Astrocyte (in vitro differentiated cells and primary cell): ENCODE results near the gene UGT1A4. TPM values are rescaled to one million over a fixed set of nuclear protein-coding genes. Genes with fewer than 3 reads are reported as not detected.

Experiments
- DNase-seq: peaks from one replicate; pipeline ENCODE4 v3.0.0-alpha.2; 2010; ENCODE audit warnings: low read depth
- FAIRE-seq: peaks from 2 replicates; lab custom pipeline; 2011; peaks lifted over from hg19 to GRCh38; lab: Jason Lieb, UNC
- H2AFZ ChIP-seq: 2 replicates; pipeline ENCODE4 v1.6.0; 2012; ENCODE audit warnings: low read depth, low read length, inconsistent platforms
- H3K27ac ChIP-seq: 2 replicates; pipeline ENCODE4 v1.5.1; 2011; ENCODE audit warnings: low read depth, low read length, inconsistent platforms
- H3K27me3 ChIP-seq: 2 replicates; pipeline ENCODE4 v1.6.0; 2011; ENCODE audit warnings: low read length, inconsistent platforms; ENCODE audit not compliant: insufficient read depth
- H3K36me3 ChIP-seq: 2 replicates; pipeline ENCODE4 v1.5.1; 2011; ENCODE audit warnings: low read length, inconsistent platforms; ENCODE audit not compliant: insufficient read depth
- H3K4me1 ChIP-seq: 2 replicates; pipeline ENCODE4 v1.5.1; 2011; ENCODE audit warnings: low read length, inconsistent platforms; ENCODE audit not compliant: insufficient read depth
- H3K4me2 ChIP-seq: 2 replicates; pipeline ENCODE4 v1.6.0; 2012; ENCODE audit warnings: low read length, inconsistent platforms
- H3K4me3 ChIP-seq: 2 replicates; pipeline ENCODE4 v1.5.1; 2011; ENCODE audit warnings: low read depth, mild to moderate bottlenecking, low read length, inconsistent platforms; ENCODE audit not compliant: insufficient read depth
- H3K79me2 ChIP-seq: 2 replicates; pipeline ENCODE4 v1.6.0; 2012; ENCODE audit warnings: mild to moderate bottlenecking, low read length, inconsistent platforms; ENCODE audit not compliant: insufficient read depth
- H3K9ac ChIP-seq: 2 replicates; pipeline ENCODE4 v1.6.0; 2012; ENCODE audit warnings: mild to moderate bottlenecking, low read length, inconsistent platforms
- H3K9me3 ChIP-seq: 2 replicates; pipeline ENCODE4 v1.5.1; 2012; ENCODE audit warnings: low read depth, mild to moderate bottlenecking, low read length, inconsistent platforms; ENCODE audit not compliant: insufficient read depth
- H4K20me1 ChIP-seq: 2 replicates; pipeline ENCODE4 v1.6.0; 2012; ENCODE audit warnings: low read length, inconsistent platforms; ENCODE audit not compliant: insufficient read depth
- H3K27ac Mint-ChIP-seq: one replicate; pipeline ENCODE4 v1.8.0; 2021; ENCODE audit warnings: mild to moderate bottlenecking, mixed read lengths; ENCODE audit not compliant: unreplicated experiment
- H3K27me3 Mint-ChIP-seq: one replicate; pipeline ENCODE4 v1.8.0; 2021; ENCODE audit warnings: low read depth, mixed read lengths; ENCODE audit not compliant: unreplicated experiment
- H3K36me3 Mint-ChIP-seq: one replicate; pipeline ENCODE4 v1.8.0; 2021; ENCODE audit warnings: low read depth, mixed read lengths; ENCODE audit not compliant: unreplicated experiment
- H3K4me1 Mint-ChIP-seq: one replicate; pipeline ENCODE4 v1.8.0; 2021; ENCODE audit warnings: low read depth, mixed read lengths; ENCODE audit not compliant: unreplicated experiment
- H3K4me3 Mint-ChIP-seq: one replicate; pipeline ENCODE4 v1.8.0; 2021; ENCODE audit warnings: mild to moderate bottlenecking, moderate library complexity, mixed read lengths; ENCODE audit not compliant: unreplicated experiment
- H3K9me3 Mint-ChIP-seq: one replicate; pipeline ENCODE4 v1.8.0; 2021; ENCODE audit warnings: mild to moderate bottlenecking, mixed read lengths; ENCODE audit not compliant: unreplicated experiment
- EZH2 ChIP-seq: IDR thresholded peaks from 2 replicates; pipeline ENCODE4 v1.6.1; 2012; ENCODE audit warnings: mild to moderate bottlenecking, low read length, inconsistent platforms; ENCODE audit not compliant: insufficient read depth
- total RNA-seq: library from RNA; stranded (reverse); gene quantifications from 2 replicates; pipeline ENCODE4 v1.2.1, GENCODE V29; 2021
- TF ChIP-seq, protein P1 (sequence below): IDR thresholded peaks from 2 replicates; pipeline ENCODE4 v1.5.1; 2011; ENCODE audit warnings: low read depth, mild to moderate bottlenecking, inconsistent platforms, low read length, moderate library complexity; ENCODE audit not compliant: insufficient read depth

The UGT1A4 gene
- total RNA-seq, 1 donor from 2014 or later = not detected

DNA sequence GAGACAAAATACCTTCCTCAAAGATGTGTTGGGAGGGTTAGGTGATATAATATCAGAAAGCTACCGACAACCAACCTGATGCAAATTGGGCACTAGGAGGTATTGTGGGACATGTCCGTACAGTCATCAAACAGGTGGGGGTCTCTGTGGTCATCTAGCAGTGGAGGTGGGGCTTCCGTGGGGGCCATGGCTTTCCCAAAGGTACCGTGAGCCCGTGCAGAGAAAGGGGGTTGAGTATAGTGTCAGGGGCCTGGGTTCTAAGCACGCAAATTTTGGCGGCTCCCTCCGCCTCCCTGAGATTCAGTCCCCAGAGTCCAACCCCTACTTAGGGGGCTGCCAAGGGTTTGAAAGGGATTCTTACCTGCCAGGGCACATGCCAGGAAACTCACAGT, 103.2 kb downstream of the UGT1A4 start:
- Histone ChIP-seq H4K20me1 (no peaks in the 10 kb centered on the region), H3K79me2 (no peaks in the 10 kb centered on the region), H3K4me1 (no peaks in the 10 kb centered on the region), H3K9ac (no peak overlapping the region), H3K27me3 (no peaks in the 10 kb centered on the region), H3K4me3 (no peak overlapping the region), H2AFZ (no peak overlapping the region), H3K36me3 (no peaks in the 10 kb centered on the region), H3K27ac (no peak overlapping the region), H3K4me2 (no peak overlapping the region), H3K9me3 (no peaks in the 10 kb centered on the region)
- no peak overlapping the region for H3K27ac Mint-ChIP-seq
- peaks cover 22% of the 10 kb centered on the region for H3K27me3 Mint-ChIP-seq
- TF ChIP-seq, protein P1, sequence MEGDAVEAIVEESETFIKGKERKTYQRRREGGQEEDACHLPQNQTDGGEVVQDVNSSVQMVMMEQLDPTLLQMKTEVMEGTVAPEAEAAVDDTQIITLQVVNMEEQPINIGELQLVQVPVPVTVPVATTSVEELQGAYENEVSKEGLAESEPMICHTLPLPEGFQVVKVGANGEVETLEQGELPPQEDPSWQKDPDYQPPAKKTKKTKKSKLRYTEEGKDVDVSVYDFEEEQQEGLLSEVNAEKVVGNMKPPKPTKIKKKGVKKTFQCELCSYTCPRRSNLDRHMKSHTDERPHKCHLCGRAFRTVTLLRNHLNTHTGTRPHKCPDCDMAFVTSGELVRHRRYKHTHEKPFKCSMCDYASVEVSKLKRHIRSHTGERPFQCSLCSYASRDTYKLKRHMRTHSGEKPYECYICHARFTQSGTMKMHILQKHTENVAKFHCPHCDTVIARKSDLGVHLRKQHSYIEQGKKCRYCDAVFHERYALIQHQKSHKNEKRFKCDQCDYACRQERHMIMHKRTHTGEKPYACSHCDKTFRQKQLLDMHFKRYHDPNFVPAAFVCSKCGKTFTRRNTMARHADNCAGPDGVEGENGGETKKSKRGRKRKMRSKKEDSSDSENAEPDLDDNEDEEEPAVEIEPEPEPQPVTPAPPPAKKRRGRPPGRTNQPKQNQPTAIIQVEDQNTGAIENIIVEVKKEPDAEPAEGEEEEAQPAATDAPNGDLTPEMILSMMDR = no peak
- no peak for TF ChIP-seq EZH2
- DNase-seq = no peak
- no peak for FAIRE-seq
- no peak overlapping the region for H3K4me3 Mint-ChIP-seq
- no peaks in the 10 kb centered on the region for H3K9me3 Mint-ChIP-seq
- H3K4me1 Mint-ChIP-seq = no peaks in the 10 kb centered on the region
- H3K36me3 Mint-ChIP-seq = no peaks in the 10 kb centered on the region

DNA sequence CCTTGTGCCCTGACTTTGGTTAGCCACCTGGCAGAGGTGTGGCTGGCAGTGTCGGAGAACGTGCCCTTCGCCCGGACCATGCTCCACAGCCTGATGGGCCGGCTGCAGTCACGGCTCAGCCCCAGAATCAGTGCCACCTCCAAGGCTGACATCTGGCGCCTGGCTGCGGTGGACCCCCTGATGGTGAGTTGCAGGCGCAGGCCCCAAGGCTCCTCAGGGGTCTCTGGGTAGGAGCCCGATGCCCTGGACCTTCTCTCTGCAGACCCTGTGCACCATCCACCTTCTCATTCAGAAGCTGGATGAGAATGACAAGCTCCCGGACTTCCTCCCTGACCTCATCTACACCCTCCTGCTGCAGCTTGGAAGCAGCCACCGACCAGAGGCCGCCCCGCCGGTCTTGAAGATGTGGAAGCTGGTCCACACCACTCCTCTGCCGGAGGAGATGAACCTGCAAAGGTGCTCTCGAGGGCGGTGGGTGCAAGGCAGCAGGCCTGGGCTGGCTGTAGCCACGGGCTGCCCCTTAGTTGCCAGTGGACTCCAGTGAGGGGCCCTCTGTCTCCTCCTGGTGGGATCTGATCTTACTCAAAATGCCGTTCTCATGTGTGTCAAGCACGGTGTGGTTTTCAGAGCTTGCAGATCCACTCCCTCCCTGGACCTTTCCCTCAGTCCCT, 103.7 kb downstream of the UGT1A4 start:
- Histone ChIP-seq H4K20me1 (no peaks in the 10 kb centered on the region), H3K27ac (no peak overlapping the region), H3K4me3 (no peak overlapping the region), H3K9ac (no peak overlapping the region), H3K9me3 (no peaks in the 10 kb centered on the region), H3K36me3 (no peaks in the 10 kb centered on the region), H3K79me2 (no peaks in the 10 kb centered on the region), H2AFZ (no peak overlapping the region), H3K27me3 (no peaks in the 10 kb centered on the region), H3K4me2 (no peak overlapping the region), H3K4me1 (no peaks in the 10 kb centered on the region)
- DNase-seq (no peak), FAIRE-seq (no peak)
- no peaks in the 10 kb centered on the region for H3K36me3 Mint-ChIP-seq
- H3K4me3 Mint-ChIP-seq = no peak overlapping the region
- H3K27ac Mint-ChIP-seq = no peak overlapping the region
- TF ChIP-seq, protein P1 = no peak
- no peak for TF ChIP-seq EZH2
- no peaks in the 10 kb centered on the region for H3K4me1 Mint-ChIP-seq
- peaks cover 20% of the 10 kb centered on the region for H3K27me3 Mint-ChIP-seq
- no peaks in the 10 kb centered on the region for H3K9me3 Mint-ChIP-seq

Other genes with a start within 250 kb of the UGT1A4 start
- gene USP40, start 152.0 kb upstream of the UGT1A4 start, total RNA-seq = 23.6 and 25.4 TPM in 2 replicates
- gene UGT1A8, start 101.1 kb upstream of the UGT1A4 start, total RNA-seq = not detected in 2 replicates
- not detected in 2 replicates for gene UGT1A10, start 82.3 kb upstream of the UGT1A4 start, total RNA-seq
- gene UGT1A9, start 46.8 kb upstream of the UGT1A4 start, total RNA-seq = not detected in 2 replicates
- gene UGT1A7, start 36.8 kb upstream of the UGT1A4 start, total RNA-seq = not detected in 2 replicates
- not detected in 2 replicates for gene UGT1A6, start 25.8 kb upstream of the UGT1A4 start, total RNA-seq
- not detected in 2 replicates for gene UGT1A5, start 5.8 kb upstream of the UGT1A4 start, total RNA-seq
- gene UGT1A3, start 10.3 kb downstream of the UGT1A4 start, total RNA-seq = not detected in 2 replicates
- not detected in 2 replicates for gene UGT1A1, start 41.5 kb downstream of the UGT1A4 start, total RNA-seq
- gene MROH2A, start 59.6 kb downstream of the UGT1A4 start, total RNA-seq = not detected in 2 replicates
- 2.7 and 5.9 TPM in 2 replicates for gene HJURP, start 135.8 kb downstream of the UGT1A4 start, total RNA-seq
- gene TRPM8, start 198.6 kb downstream of the UGT1A4 start, total RNA-seq = 0.31 and 0.95 TPM in 2 replicates